ENCODE measurements around the gene CD180.

DNA sequence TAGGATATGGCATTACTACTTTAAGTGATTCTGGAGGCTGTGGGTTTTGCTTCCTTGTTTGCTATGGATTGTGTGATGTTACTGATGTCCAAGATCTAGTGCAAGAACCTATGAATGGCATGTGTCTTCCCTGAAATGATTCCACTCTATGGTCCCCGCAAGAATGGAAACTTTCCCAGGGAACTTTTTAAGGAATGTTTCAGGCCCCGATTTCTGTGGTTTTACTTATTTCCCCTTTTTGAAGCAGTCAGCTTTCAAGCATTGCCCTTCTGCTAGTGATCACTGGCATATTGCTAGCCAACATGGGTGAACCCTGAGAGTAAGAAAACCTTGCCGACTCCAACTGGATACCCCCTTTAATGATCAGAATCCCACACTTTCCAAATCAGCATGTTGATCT is 26.6 kb upstream of the CD180 start:
- TF ChIP-seq, protein P1, sequence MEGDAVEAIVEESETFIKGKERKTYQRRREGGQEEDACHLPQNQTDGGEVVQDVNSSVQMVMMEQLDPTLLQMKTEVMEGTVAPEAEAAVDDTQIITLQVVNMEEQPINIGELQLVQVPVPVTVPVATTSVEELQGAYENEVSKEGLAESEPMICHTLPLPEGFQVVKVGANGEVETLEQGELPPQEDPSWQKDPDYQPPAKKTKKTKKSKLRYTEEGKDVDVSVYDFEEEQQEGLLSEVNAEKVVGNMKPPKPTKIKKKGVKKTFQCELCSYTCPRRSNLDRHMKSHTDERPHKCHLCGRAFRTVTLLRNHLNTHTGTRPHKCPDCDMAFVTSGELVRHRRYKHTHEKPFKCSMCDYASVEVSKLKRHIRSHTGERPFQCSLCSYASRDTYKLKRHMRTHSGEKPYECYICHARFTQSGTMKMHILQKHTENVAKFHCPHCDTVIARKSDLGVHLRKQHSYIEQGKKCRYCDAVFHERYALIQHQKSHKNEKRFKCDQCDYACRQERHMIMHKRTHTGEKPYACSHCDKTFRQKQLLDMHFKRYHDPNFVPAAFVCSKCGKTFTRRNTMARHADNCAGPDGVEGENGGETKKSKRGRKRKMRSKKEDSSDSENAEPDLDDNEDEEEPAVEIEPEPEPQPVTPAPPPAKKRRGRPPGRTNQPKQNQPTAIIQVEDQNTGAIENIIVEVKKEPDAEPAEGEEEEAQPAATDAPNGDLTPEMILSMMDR (IDR thresholded peaks at IDR 0.05 in 2 of 3, conservative IDR thresholded peaks at IDR 0.05 in 1 of 3; ENCODE audit: insufficient read depth in 2 of 3, low read depth in 1 of 3, low read length in 3 of 3), result no peak
- no peak for TF ChIP-seq CBX3 (IDR thresholded peaks at IDR 0.05; ENCODE audit: borderline replicate concordance in 1 of 2, low read length in 2 of 2)
- TF ChIP-seq ZNF184 (CRISPR knock-in tag; IDR thresholded peaks at IDR 0.05), result no peak
- TF ChIP-seq HNRNPLL (IDR thresholded peaks at IDR 0.05; ENCODE audit: low read depth, low read length, poor library complexity, severe bottlenecking), result no peak
- TF ChIP-seq ETV6 (IDR thresholded peaks at IDR 0.05; ENCODE audit: borderline replicate concordance in 1 of 2, low read depth in 2 of 2, low read length in 1 of 2), result no peak
- no peak for TF ChIP-seq ETV6 (CRISPR knock-in tag; IDR thresholded peaks at IDR 0.05; ENCODE audit: borderline replicate concordance)
- TF ChIP-seq, protein P2, sequence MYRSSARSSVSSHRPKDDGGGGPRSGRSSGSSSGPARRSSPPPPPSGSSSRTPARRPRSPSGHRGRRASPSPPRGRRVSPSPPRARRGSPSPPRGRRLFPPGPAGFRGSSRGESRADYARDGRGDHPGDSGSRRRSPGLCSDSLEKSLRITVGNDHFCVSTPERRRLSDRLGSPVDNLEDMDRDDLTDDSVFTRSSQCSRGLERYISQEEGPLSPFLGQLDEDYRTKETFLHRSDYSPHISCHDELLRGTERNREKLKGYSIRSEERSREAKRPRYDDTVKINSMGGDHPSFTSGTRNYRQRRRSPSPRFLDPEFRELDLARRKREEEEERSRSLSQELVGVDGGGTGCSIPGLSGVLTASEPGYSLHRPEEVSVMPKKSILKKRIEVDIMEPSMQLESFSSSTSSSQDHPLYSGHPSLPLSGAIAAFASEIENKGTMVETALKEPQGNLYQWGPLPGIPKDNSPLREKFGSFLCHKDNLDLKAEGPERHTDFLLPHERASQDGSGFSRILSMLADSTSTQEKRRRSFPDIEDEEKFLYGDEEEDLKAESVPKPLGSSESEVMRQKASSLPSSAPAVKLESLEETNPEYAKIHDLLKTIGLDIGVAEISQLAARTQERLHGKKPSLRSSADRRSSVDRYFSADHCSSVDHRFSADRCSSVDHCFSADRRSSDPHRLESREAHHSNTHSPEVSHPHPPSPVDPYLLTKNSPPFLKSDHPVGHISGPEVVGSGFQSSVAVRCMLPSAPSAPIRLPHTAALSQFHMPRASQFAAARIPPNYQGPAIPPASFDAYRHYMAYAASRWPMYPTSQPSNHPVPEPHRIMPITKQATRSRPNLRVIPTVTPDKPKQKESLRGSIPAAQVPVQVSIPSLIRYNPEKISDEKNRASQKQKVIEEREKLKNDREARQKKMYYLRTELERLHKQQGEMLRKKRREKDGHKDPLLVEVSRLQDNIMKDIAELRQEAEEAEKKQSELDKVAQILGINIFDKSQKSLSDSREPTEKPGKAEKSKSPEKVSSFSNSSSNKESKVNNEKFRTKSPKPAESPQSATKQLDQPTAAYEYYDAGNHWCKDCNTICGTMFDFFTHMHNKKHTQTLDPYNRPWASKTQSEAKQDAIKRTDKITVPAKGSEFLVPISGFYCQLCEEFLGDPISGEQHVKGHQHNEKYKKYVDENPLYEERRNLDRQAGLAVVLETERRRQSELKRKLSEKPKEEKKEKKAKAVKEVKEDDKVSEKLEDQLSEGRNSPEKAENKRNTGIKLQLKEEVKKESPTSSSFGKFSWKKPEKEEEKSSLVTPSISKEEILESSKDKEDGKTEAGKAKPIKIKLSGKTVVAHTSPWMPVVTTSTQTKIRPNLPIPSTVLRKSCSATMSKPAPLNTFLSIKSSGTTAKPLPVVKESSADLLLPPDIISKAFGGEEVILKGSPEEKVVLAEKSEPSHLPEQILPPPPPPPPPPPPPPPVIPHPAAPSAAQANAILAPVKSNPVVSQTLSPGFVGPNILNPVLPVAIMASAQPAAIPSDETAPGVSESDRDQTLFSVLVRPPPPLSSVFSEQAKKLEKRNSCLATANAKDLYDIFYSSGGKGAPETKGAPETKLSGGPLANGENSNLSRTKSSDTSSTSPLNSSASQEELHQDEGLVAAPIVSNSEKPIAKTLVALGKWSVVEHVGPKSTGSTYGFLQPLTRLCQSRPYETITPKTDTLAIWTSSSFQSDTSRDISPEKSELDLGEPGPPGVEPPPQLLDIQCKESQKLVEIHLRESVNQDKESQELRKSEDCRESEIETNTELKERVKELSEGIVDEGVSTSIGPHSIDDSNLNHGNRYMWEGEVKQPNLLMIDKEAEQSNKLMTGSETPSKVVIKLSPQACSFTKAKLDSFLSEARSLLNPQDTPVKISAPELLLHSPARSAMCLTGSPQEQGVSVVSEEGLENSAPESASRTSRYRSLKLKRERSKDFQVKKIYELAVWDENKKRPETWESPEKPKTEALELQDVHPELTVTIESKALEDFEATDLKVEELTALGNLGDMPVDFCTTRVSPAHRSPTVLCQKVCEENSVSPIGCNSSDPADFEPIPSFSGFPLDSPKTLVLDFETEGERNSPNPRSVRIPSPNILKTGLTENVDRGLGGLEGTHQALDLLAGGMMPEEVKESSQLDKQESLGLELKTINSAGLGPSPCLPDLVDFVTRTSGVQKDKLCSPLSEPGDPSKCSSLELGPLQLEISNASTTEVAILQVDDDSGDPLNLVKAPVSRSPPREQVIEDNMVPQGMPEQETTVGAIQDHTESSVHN (IDR thresholded peaks at IDR 0.05; ENCODE audit: borderline replicate concordance in 1 of 2, low read depth in 1 of 2), result no peak
- TF ChIP-seq, protein P3, sequence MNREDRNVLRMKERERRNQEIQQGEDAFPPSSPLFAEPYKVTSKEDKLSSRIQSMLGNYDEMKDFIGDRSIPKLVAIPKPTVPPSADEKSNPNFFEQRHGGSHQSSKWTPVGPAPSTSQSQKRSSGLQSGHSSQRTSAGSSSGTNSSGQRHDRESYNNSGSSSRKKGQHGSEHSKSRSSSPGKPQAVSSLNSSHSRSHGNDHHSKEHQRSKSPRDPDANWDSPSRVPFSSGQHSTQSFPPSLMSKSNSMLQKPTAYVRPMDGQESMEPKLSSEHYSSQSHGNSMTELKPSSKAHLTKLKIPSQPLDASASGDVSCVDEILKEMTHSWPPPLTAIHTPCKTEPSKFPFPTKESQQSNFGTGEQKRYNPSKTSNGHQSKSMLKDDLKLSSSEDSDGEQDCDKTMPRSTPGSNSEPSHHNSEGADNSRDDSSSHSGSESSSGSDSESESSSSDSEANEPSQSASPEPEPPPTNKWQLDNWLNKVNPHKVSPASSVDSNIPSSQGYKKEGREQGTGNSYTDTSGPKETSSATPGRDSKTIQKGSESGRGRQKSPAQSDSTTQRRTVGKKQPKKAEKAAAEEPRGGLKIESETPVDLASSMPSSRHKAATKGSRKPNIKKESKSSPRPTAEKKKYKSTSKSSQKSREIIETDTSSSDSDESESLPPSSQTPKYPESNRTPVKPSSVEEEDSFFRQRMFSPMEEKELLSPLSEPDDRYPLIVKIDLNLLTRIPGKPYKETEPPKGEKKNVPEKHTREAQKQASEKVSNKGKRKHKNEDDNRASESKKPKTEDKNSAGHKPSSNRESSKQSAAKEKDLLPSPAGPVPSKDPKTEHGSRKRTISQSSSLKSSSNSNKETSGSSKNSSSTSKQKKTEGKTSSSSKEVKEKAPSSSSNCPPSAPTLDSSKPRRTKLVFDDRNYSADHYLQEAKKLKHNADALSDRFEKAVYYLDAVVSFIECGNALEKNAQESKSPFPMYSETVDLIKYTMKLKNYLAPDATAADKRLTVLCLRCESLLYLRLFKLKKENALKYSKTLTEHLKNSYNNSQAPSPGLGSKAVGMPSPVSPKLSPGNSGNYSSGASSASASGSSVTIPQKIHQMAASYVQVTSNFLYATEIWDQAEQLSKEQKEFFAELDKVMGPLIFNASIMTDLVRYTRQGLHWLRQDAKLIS (CRISPR knock-in tag; IDR thresholded peaks at IDR 0.05), result no peak

Data from K562 (cell line).